Small intestine (tissue), 16 donors: ENCODE data around the gene KRTAP10-2. TPM values are rescaled to one million over a fixed set of nuclear protein-coding genes. Genes with fewer than 3 reads are reported as not detected.
"Not testable (repeated sequence)": the region's sequence is repeated elsewhere in the genome, so short reads cannot be mapped to it uniquely, and the experiment has no call there.

Source experiments
- DNase-seq, 2 donors: peaks; one replicate each; pipeline versions ENCODE4 v3.0.0 to v3.0.0-alpha.2; 2013
- FAIRE-seq: peaks from 2 replicates; lab custom pipeline; 2012; peaks lifted over from hg19 to GRCh38; lab: Jason Lieb, UNC
- H3K27ac ChIP-seq, 3 donors: one replicate each; pipeline ENCODE4 v1.5.1; 2013; ENCODE audit warnings: low read length in 2 of 3, mild to moderate bottlenecking in 2 of 3, control low read depth in 1 of 3, inconsistent platforms in 1 of 3, low read depth in 1 of 3, moderate library complexity in 1 of 3
- H3K27me3 ChIP-seq, 3 donors: one replicate each; pipeline ENCODE4 v1.6.1; 2013; ENCODE audit warnings: low read length in 3 of 3, inconsistent platforms in 1 of 3; ENCODE audit not compliant: control insufficient read depth in 3 of 3, insufficient read depth in 3 of 3
- H3K36me3 ChIP-seq, 3 donors: one replicate each; pipeline ENCODE4 v1.6.1; 2013; ENCODE audit warnings: low read length in 3 of 3, inconsistent platforms in 1 of 3, low read depth in 1 of 3, mild to moderate bottlenecking in 1 of 3, moderate library complexity in 1 of 3; ENCODE audit not compliant: control insufficient read depth in 3 of 3, insufficient read depth in 2 of 3
- H3K4me1 ChIP-seq, 3 donors: one replicate each; pipeline ENCODE4 v1.6.1; 2013; ENCODE audit warnings: low read length in 2 of 3, inconsistent platforms in 1 of 3, low read depth in 1 of 3, mild to moderate bottlenecking in 1 of 3, moderate library complexity in 1 of 3; ENCODE audit not compliant: control insufficient read depth in 3 of 3, insufficient read depth in 2 of 3
- H3K4me3 ChIP-seq, 3 donors: one replicate each; pipeline ENCODE4 v1.5.1; 2013; ENCODE audit warnings: low read length in 3 of 3, control low read depth in 1 of 3, inconsistent platforms in 1 of 3, low read depth in 1 of 3, mild to moderate bottlenecking in 1 of 3, moderate library complexity in 1 of 3
- H3K9me3 ChIP-seq, 2 donors: one replicate each; pipeline ENCODE4 v1.6.1; 2013; ENCODE audit warnings: low read depth in 1 of 2, low read length in 1 of 2; ENCODE audit not compliant: control insufficient read depth in 2 of 2, insufficient read depth in 1 of 2
- WGBS, 3 donors: extraction: QIAGEN DNeasy Blood & Tissue Kit; methylation state at CpG; one replicate each; pipeline ENCODE4 v1.1.7; 2013; 5-methylcytosine and 5-hydroxymethylcytosine counted together
- long read RNA-seq, 10 donors: transcript quantifications; one replicate each; lab custom pipeline, GENCODE V29; 2026
- polyA plus RNA-seq, 4 donors: library from polyadenylated mRNA; stranded (reverse) in 3 of 4; unstranded in 1 of 4; fragments of 200-250 nt in 3 of 4; fragments of 120-200 nt in 1 of 4; gene quantifications; one replicate each; pipeline versions ENCODE4 v1.2.1 to v1.2.3, GENCODE V29; 2013
- donor health status: healthy with polysubstance abuse.
- donor health status: control.
- donor health status: control.
- donor health status: Bipolar disorder and iron deficiency.
- donor health status: healthy.

KRTAP10-2 gene
- not detected for polyA plus RNA-seq
- long read RNA-seq, donor 1 = 0 reads
- long read RNA-seq, donor 2 = 0 reads
- long read RNA-seq, donor 3 = 0 reads
- long read RNA-seq, donor 4 = 0 reads
- long read RNA-seq, donor 5 = 0 reads
- long read RNA-seq, donor 6 = 0 reads
- long read RNA-seq, donor 7 = 0 reads
- long read RNA-seq, donor 8 = 0 reads
- long read RNA-seq, donor 9 = 0 reads
- long read RNA-seq, donor 10 = 0 reads

- WGBS, 3 donors = 44 to 62% (median 48%) methylated on average over 17 of the region's 17 CpGs
- H3K27ac ChIP-seq = no peak within 1 kb of the TSS
- peaks cover 0 to 2% (median 0%) of the 10 kb centered on the region in 3 donors for H3K27me3 ChIP-seq
- no peaks in the 10 kb centered on the region for H3K4me1 ChIP-seq
- H3K4me3 ChIP-seq = no peak within 1 kb of the TSS
- DNase-seq = no peak
- H3K36me3 ChIP-seq = no peaks in the 10 kb centered on the region
- no peak for FAIRE-seq
- peaks cover 0 to 3% of the 10 kb centered on the region in 2 donors for H3K9me3 ChIP-seq
Measured at GRCh38 chr21:44551340-44551961, at the start of gene KRTAP10-2. TSS of gene KRTAP10-2 (minus strand) at chr21:44551505. CDS start at chr21:44551458, 47 bp downstream.

DNA sequence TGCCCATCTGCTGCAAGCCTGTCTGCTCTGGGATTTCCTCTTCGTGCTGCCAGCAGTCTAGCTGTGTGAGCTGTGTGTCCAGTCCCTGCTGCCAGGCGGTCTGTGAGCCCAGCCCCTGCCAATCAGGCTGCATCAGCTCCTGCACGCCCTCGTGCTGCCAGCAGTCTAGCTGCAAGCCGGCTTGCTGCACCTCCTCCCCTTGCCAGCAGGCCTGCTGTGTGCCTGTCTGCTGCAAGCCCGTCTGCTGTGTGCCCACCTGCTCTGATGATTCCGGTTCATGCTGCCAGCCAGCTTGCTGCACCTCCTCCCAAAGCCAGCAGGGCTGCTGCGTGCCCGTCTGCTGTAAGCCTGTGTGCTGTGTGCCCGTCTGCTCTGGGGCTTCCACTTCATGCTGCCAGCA, 49.8 kb upstream of the KRTAP10-2 start:
- not testable (repeated sequence) for H3K27ac ChIP-seq, H3K4me1 ChIP-seq, FAIRE-seq, H3K36me3 ChIP-seq, H3K9me3 ChIP-seq, H3K4me3 ChIP-seq, DNase-seq
- H3K27me3 ChIP-seq = peaks cover 0 to 12% (median 0%) of the 10 kb centered on the region in 3 donors
- 51 to 65% (median 54%) methylated on average over 10 of the region's 10 CpGs for WGBS, 3 donors

- not testable (repeated sequence) for DNase-seq, H3K4me1 ChIP-seq, H3K9me3 ChIP-seq, H3K27ac ChIP-seq, H3K36me3 ChIP-seq, H3K4me3 ChIP-seq, FAIRE-seq
- 66 to 71% (median 67%) methylated on average over 20 to 23 of the region's 23 CpGs for WGBS, 3 donors
- H3K27me3 ChIP-seq = peaks cover 0 to 12% (median 0%) of the 10 kb centered on the region in 3 donors
Measured at GRCh38 chr21:44600118-44600978, 49.0 kb upstream of the KRTAP10-2 start, which contains the start of gene KRTAP10-7. TSS of gene KRTAP10-7 (plus strand) at chr21:44600597. CDS start at chr21:44600622, 25 bp downstream.

- DNase-seq = no peak
- no peaks in the 10 kb centered on the region for H3K4me1 ChIP-seq
- no peak overlapping the region for H3K27ac ChIP-seq
- peaks cover 0 to 8% of the 10 kb centered on the region in 2 donors for H3K9me3 ChIP-seq
- no peak overlapping the region for H3K4me3 ChIP-seq
- H3K27me3 ChIP-seq = peaks cover 0 to 12% (median 0%) of the 10 kb centered on the region in 3 donors
- 81 to 91% (median 82%) methylated on average over 8 of the region's 8 CpGs for WGBS, 3 donors
- FAIRE-seq = no peak
- no peaks in the 10 kb centered on the region for H3K36me3 ChIP-seq
Measured at GRCh38 chr21:44599264-44600029, 48.1 kb upstream of the KRTAP10-2 start.

DNA sequence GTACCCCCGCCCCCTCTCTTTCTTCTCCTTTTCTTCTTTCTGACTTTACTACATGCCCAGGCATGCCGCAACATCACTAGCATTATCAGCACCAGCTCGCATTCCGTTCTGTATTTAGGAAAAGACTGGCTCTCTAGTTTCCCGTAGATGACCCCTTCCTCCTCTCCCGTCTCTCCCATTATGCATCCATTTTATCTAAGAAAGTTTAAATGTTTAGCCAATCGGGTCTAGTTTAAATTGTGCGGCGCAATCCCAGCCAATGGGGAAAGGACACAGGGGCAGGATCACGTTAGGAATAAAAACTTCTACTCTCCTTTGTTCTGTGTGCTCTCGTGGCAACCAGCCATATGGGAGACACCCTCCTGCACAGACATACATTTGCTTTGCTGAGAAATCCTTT, 46.8 kb upstream of the KRTAP10-2 start:
- Histone ChIP-seq H3K4me1 (no peaks in the 10 kb centered on the region), H3K4me3 (no peak overlapping the region), H3K27me3 (peaks cover 0 to 8% (median under 1%) of the 10 kb centered on the region in 3 donors), H3K9me3 (peaks cover 0 to 3% of the 10 kb centered on the region in 2 donors), H3K36me3 (no peaks in the 10 kb centered on the region), H3K27ac (no peak overlapping the region)
- 71 to 75% (median 75%) methylated on average over 11 of the region's 11 CpGs for WGBS, 3 donors
- DNase-seq (no peak), FAIRE-seq (no peak)

- FAIRE-seq (no peak), DNase-seq (no peak)
- peaks cover 0 to 6% (median 4%) of the 10 kb centered on the region in 3 donors for H3K27me3 ChIP-seq
- H3K36me3 ChIP-seq = no peaks in the 10 kb centered on the region
- H3K9me3 ChIP-seq = peaks cover 0 to 3% of the 10 kb centered on the region in 2 donors
- no peaks in the 10 kb centered on the region for H3K4me1 ChIP-seq
- 67 to 73% (median 67%) methylated on average over 9 of the region's 9 CpGs for WGBS, 3 donors
- H3K4me3 ChIP-seq = no peak overlapping the region
- no peak overlapping the region for H3K27ac ChIP-seq
Measured at GRCh38 chr21:44596068-44596725, 44.9 kb upstream of the KRTAP10-2 start.

DNA sequence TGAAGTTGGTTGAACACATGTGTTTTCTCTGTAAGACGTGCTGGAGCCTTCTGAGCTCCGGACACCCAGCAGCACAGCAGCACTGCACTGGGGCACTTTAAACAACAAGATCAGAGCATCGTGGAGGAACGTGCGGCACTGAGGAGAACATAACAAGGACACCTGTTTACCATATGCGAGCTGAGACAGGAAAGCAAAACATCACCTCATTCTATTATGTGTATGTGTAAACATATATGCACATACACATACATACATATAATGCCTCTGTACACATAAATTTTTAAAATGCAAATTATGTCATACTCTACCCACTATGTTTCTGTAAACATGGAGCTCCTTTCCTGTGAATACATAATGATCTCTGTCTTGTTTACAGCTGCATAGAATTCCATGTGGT, 44.2 kb upstream of the KRTAP10-2 start:
- no peak for FAIRE-seq
- WGBS, 3 donors = 68 to 76% (median 74%) methylated on average over 6 of the region's 6 CpGs

More for the DNA sequence above, 44.2 kb upstream of the KRTAP10-2 start:
- no peaks in the 10 kb centered on the region for H3K36me3 ChIP-seq
- no peaks in the 10 kb centered on the region for H3K4me1 ChIP-seq
- H3K27me3 ChIP-seq = peaks cover 0 to 6% (median 4%) of the 10 kb centered on the region in 3 donors
- H3K27ac ChIP-seq = no peak overlapping the region
- H3K4me3 ChIP-seq = no peak overlapping the region
- H3K9me3 ChIP-seq = peaks cover 0 to 3% of the 10 kb centered on the region in 2 donors
- no peak for DNase-seq
